ENCODE measurements around the gene GNAS.

GNAS gene

GRCh38 chr20:58932170-58932569 is 79.7 kb downstream of the GNAS start:
- H3K4me3 ChIP-seq (ENCODE audit: insufficient read depth in 1 of 2, low read depth in 1 of 2, low read length in 2 of 2) = no peak overlapping the region
- H2AK5ac ChIP-seq (ENCODE audit: low read length, severe bottlenecking) = no peak overlapping the region
- H3K36me3 ChIP-seq (ENCODE audit: control insufficient read depth in 1 of 2, insufficient read depth in 2 of 2, low read depth in 1 of 2, low read length in 2 of 2) = no peaks in the 10 kb centered on the region
- no peaks in the 10 kb centered on the region for H3K4me1 ChIP-seq (ENCODE audit: control insufficient read depth, insufficient read depth, low read depth, low read length)
- H3K14ac ChIP-seq (ENCODE audit: low read length in 2 of 2) = no peak overlapping the region
- H3K27ac ChIP-seq (ENCODE audit: low read length, poor library complexity, severe bottlenecking) = no peak overlapping the region
- peaks cover 5% of the 10 kb centered on the region for H3K9me3 ChIP-seq (ENCODE audit: control insufficient read depth, low read length)
- no peak for DNase-seq
- H3K27me3 ChIP-seq (ENCODE audit: control insufficient read depth in 1 of 2, insufficient read depth in 1 of 2, low read length in 2 of 2) = peaks cover 3 to 6% of the 10 kb centered on the region in 2 experiments
- H3K4me2 ChIP-seq (ENCODE audit: low read length, poor library complexity, severe bottlenecking) = no peak overlapping the region
- no peak overlapping the region for H2BK12ac ChIP-seq (ENCODE audit: low read length in 2 of 2)
- no peaks in the 10 kb centered on the region for H3K79me1 ChIP-seq (replicated peaks; ENCODE audit: low read length, poor library complexity, severe bottlenecking)
- no peak overlapping the region for H4K8ac ChIP-seq (ENCODE audit: low read length)
- no peak overlapping the region for H3K9ac ChIP-seq (ENCODE audit: low read length)
- no peak overlapping the region for H2AFZ ChIP-seq (ENCODE audit: low read depth, low read length)
- H2BK120ac ChIP-seq (ENCODE audit: low read depth, low read length) = no peak overlapping the region
- no peak overlapping the region for H3K18ac ChIP-seq (ENCODE audit: low read depth in 1 of 2, low read length in 2 of 2)
- no peak overlapping the region for H3K23ac ChIP-seq (ENCODE audit: low read length in 2 of 2)
- no peak overlapping the region for H4K91ac ChIP-seq (ENCODE audit: low read length)
- no peak overlapping the region for H2BK15ac ChIP-seq (ENCODE audit: low read depth, poor library complexity, severe bottlenecking)
- H3K4ac ChIP-seq (ENCODE audit: low read depth in 1 of 2, low read length in 2 of 2) = no peak overlapping the region
- 76% methylated on average over 5 of the region's 5 CpGs for WGBS
- no peak overlapping the region for H2BK5ac ChIP-seq (ENCODE audit: low read depth, low read length, poor library complexity, severe bottlenecking)

GRCh38 chr20:58938078-58938477 is 85.6 kb downstream of the GNAS start:
- Histone ChIP-seq H2BK5ac (ENCODE audit: low read depth, low read length, poor library complexity, severe bottlenecking) (no peak overlapping the region), H2BK12ac (ENCODE audit: low read length in 2 of 2) (no peak overlapping the region), H4K91ac (ENCODE audit: low read length) (no peak overlapping the region), H4K8ac (ENCODE audit: low read length) (no peak overlapping the region), H3K27me3 (ENCODE audit: control insufficient read depth in 1 of 2, insufficient read depth in 1 of 2, low read length in 2 of 2) (peaks cover 0 to 11% of the 10 kb centered on the region in 2 experiments), H3K4me3 (ENCODE audit: insufficient read depth in 1 of 2, low read depth in 1 of 2, low read length in 2 of 2) (no peak overlapping the region), H3K27ac (ENCODE audit: low read length, poor library complexity, severe bottlenecking) (no peak overlapping the region), H3K23ac (ENCODE audit: low read length in 2 of 2) (no peak overlapping the region), H3K14ac (ENCODE audit: low read length in 2 of 2) (no peak overlapping the region), H3K9me3 (ENCODE audit: control insufficient read depth, low read length) (peaks cover 5% of the 10 kb centered on the region), H3K4me1 (ENCODE audit: control insufficient read depth, insufficient read depth, low read depth, low read length) (no peaks in the 10 kb centered on the region), H2BK15ac (ENCODE audit: low read depth, poor library complexity, severe bottlenecking) (no peak overlapping the region), H3K18ac (ENCODE audit: low read depth in 1 of 2, low read length in 2 of 2) (no peak overlapping the region), H3K9ac (ENCODE audit: low read length) (no peak overlapping the region), H3K4me2 (ENCODE audit: low read length, poor library complexity, severe bottlenecking) (no peak overlapping the region), H3K36me3 (ENCODE audit: control insufficient read depth in 1 of 2, insufficient read depth in 2 of 2, low read depth in 1 of 2, low read length in 2 of 2) (no peaks in the 10 kb centered on the region), H3K79me1 (replicated peaks; ENCODE audit: low read length, poor library complexity, severe bottlenecking) (no peaks in the 10 kb centered on the region), H3K4ac (ENCODE audit: low read depth in 1 of 2, low read length in 2 of 2) (no peak overlapping the region), H2AFZ (ENCODE audit: low read depth, low read length) (no peak overlapping the region), H2BK120ac (ENCODE audit: low read depth, low read length) (no peak overlapping the region), H2AK5ac (ENCODE audit: low read length, severe bottlenecking) (no peak overlapping the region)
- WGBS = 92% methylated on average over 2 of the region's 2 CpGs
- DNase-seq = no peak

GRCh38 chr20:58938541-58938940 is 86.0 kb downstream of the GNAS start:
- H3K9ac ChIP-seq (ENCODE audit: low read length) = no peak overlapping the region
- H3K9me3 ChIP-seq (ENCODE audit: control insufficient read depth, low read length) = peaks cover 5% of the 10 kb centered on the region
- no peak overlapping the region for H3K4me2 ChIP-seq (ENCODE audit: low read length, poor library complexity, severe bottlenecking)
- no peaks in the 10 kb centered on the region for H3K36me3 ChIP-seq (ENCODE audit: control insufficient read depth in 1 of 2, insufficient read depth in 2 of 2, low read depth in 1 of 2, low read length in 2 of 2)
- no peak overlapping the region for H3K14ac ChIP-seq (ENCODE audit: low read length in 2 of 2)
- H3K4ac ChIP-seq (ENCODE audit: low read depth in 1 of 2, low read length in 2 of 2) = no peak overlapping the region
- no peak overlapping the region for H3K4me3 ChIP-seq (ENCODE audit: insufficient read depth in 1 of 2, low read depth in 1 of 2, low read length in 2 of 2)
- no peak overlapping the region for H2BK15ac ChIP-seq (ENCODE audit: low read depth, poor library complexity, severe bottlenecking)
- H4K8ac ChIP-seq (ENCODE audit: low read length) = no peak overlapping the region
- H3K27me3 ChIP-seq (ENCODE audit: control insufficient read depth in 1 of 2, insufficient read depth in 1 of 2, low read length in 2 of 2) = peaks cover 0 to 11% of the 10 kb centered on the region in 2 experiments
- H2BK120ac ChIP-seq (ENCODE audit: low read depth, low read length) = no peak overlapping the region
- H3K23ac ChIP-seq (ENCODE audit: low read length in 2 of 2) = no peak overlapping the region
- no peak overlapping the region for H3K18ac ChIP-seq (ENCODE audit: low read depth in 1 of 2, low read length in 2 of 2)
- no peak overlapping the region for H2AFZ ChIP-seq (ENCODE audit: low read depth, low read length)
- no peaks in the 10 kb centered on the region for H3K4me1 ChIP-seq (ENCODE audit: control insufficient read depth, insufficient read depth, low read depth, low read length)
- H3K79me1 ChIP-seq (replicated peaks; ENCODE audit: low read length, poor library complexity, severe bottlenecking) = no peaks in the 10 kb centered on the region
- WGBS = 40% methylated on average over 1 of the region's 1 CpG
- no peak overlapping the region for H3K27ac ChIP-seq (ENCODE audit: low read length, poor library complexity, severe bottlenecking)
- H2AK5ac ChIP-seq (ENCODE audit: low read length, severe bottlenecking) = no peak overlapping the region
- no peak overlapping the region for H4K91ac ChIP-seq (ENCODE audit: low read length)
- no peak overlapping the region for H2BK5ac ChIP-seq (ENCODE audit: low read depth, low read length, poor library complexity, severe bottlenecking)
- H2BK12ac ChIP-seq (ENCODE audit: low read length in 2 of 2) = no peak overlapping the region
- DNase-seq = no peak

- Histone ChIP-seq H2AK5ac (ENCODE audit: low read length, severe bottlenecking) (no peak overlapping the region), H3K4me1 (ENCODE audit: control insufficient read depth, insufficient read depth, low read depth, low read length) (no peaks in the 10 kb centered on the region), H3K9me3 (ENCODE audit: control insufficient read depth, low read length) (peaks cover under 1% of the 10 kb centered on the region), H2BK5ac (ENCODE audit: low read depth, low read length, poor library complexity, severe bottlenecking) (no peak overlapping the region), H3K23ac (ENCODE audit: low read length in 2 of 2) (no peak overlapping the region), H3K4me3 (ENCODE audit: insufficient read depth in 1 of 2, low read depth in 1 of 2, low read length in 2 of 2) (no peak overlapping the region), H3K36me3 (ENCODE audit: control insufficient read depth in 1 of 2, insufficient read depth in 2 of 2, low read depth in 1 of 2, low read length in 2 of 2) (no peaks in the 10 kb centered on the region), H2AFZ (ENCODE audit: low read depth, low read length) (no peak overlapping the region), H3K9ac (ENCODE audit: low read length) (no peak overlapping the region), H2BK15ac (ENCODE audit: low read depth, poor library complexity, severe bottlenecking) (no peak overlapping the region), H4K91ac (ENCODE audit: low read length) (no peak overlapping the region), H3K79me1 (replicated peaks; ENCODE audit: low read length, poor library complexity, severe bottlenecking) (no peaks in the 10 kb centered on the region), H3K4me2 (ENCODE audit: low read length, poor library complexity, severe bottlenecking) (no peak overlapping the region), H3K27me3 (ENCODE audit: control insufficient read depth in 1 of 2, insufficient read depth in 1 of 2, low read length in 2 of 2) (peaks cover 0 to 11% of the 10 kb centered on the region in 2 experiments), H3K14ac (ENCODE audit: low read length in 2 of 2) (no peak overlapping the region), H3K18ac (ENCODE audit: low read depth in 1 of 2, low read length in 2 of 2) (no peak overlapping the region), H3K4ac (ENCODE audit: low read depth in 1 of 2, low read length in 2 of 2) (no peak overlapping the region), H2BK120ac (ENCODE audit: low read depth, low read length) (no peak overlapping the region), H4K8ac (ENCODE audit: low read length) (no peak overlapping the region), H3K27ac (ENCODE audit: low read length, poor library complexity, severe bottlenecking) (no peak overlapping the region), H2BK12ac (ENCODE audit: low read length in 2 of 2) (no peak overlapping the region)
- WGBS = 100% methylated on average over 2 of the region's 3 CpGs
- DNase-seq = no peak
Observed at GRCh38 chr20:58941471-58941870, 89.0 kb downstream of the GNAS start.
